Mucosa of rectum (tissue), 2 donors: Measurements from ENCODE around the gene CDC42EP2.

Experiments used
- H3K27ac ChIP-seq, 2 donors: one replicate each; pipeline ENCODE4 v1.7.0; 2013; ENCODE audit warnings: inconsistent platforms in 2 of 2, low read depth in 2 of 2, low read length in 2 of 2
- H3K27me3 ChIP-seq, 2 donors: one replicate each; pipeline ENCODE4 v1.7.0; 2013; ENCODE audit warnings: low read length in 2 of 2; ENCODE audit not compliant: control insufficient read depth in 2 of 2, insufficient read depth in 2 of 2
- H3K36me3 ChIP-seq, 2 donors: one replicate each; pipeline ENCODE4 v1.7.0; 2013; ENCODE audit warnings: low read length in 2 of 2; ENCODE audit not compliant: control insufficient read depth in 2 of 2, insufficient read depth in 2 of 2
- H3K4me1 ChIP-seq, 2 donors: one replicate each; pipeline ENCODE4 v1.7.0; 2013; ENCODE audit warnings: low read length in 2 of 2, mild to moderate bottlenecking in 1 of 2; ENCODE audit not compliant: control insufficient read depth in 2 of 2, insufficient read depth in 2 of 2
- H3K4me3 ChIP-seq, 2 donors: one replicate each; pipeline ENCODE4 v1.7.0; 2013; ENCODE audit warnings: low read length in 2 of 2
- H3K9ac ChIP-seq, 2 donors: one replicate each; pipeline ENCODE4 v1.7.0; 2013; ENCODE audit warnings: low read length in 2 of 2, low read depth in 1 of 2, mild to moderate bottlenecking in 1 of 2
- H3K9me3 ChIP-seq, 2 donors: one replicate each; pipeline ENCODE4 v1.7.0; 2013; ENCODE audit warnings: low read length in 2 of 2; ENCODE audit not compliant: control insufficient read depth in 2 of 2
- donor health status: healthy.
- donor health status: Normal muscosa, but diverticular disease.

The CDC42EP2 gene

DNA sequence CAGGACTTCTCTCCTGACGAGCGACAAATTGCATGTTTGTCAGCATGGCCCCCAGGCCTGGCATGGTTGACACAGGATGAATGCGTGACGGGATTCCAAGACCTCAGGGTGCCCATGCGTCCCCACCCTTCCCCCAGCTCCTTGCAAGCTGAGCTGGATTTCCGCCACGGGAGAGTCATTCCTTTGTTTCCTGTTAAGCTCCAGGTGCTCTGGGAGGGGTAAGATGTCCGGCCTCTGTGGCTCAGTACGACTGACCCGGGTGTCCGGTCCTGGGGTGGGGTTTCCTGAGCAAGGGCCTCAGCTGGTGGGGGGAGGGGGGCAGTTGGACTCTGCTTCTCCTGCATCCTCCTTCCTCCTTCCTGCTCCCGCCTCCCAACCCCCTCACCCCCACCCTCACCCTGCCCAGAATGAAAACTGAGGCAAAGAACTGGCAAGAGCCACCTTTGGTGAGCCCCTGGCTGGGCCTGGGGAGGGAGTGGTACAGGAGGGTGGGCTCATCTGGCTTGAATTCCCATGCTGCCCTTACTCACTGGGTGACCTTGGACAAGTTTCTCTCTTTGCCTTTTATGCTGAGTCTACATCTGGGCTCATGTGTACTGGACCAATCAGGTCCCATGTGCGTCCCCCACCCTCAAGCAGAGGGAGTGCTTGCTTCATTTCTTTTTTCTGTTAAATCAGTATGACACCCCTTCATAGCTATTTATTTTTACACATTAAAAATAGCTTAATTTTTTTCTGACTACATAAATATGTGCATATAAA lies 2.5 kb downstream of the CDC42EP2 start:
- Histone ChIP-seq H3K4me3 (peak overlapping the region; percentile 77 to 82), H3K9ac (peak overlapping the region; percentile 17 to 79), H3K9me3 (no peaks in the 10 kb centered on the region), H3K36me3 (peaks cover 15 to 16% of the 10 kb centered on the region in 2 donors), H3K4me1 (peaks cover 24 to 28% of the 10 kb centered on the region in 2 donors), H3K27me3 (no peaks in the 10 kb centered on the region), H3K27ac (peak overlapping the region; percentile 60 to 74)

DNA sequence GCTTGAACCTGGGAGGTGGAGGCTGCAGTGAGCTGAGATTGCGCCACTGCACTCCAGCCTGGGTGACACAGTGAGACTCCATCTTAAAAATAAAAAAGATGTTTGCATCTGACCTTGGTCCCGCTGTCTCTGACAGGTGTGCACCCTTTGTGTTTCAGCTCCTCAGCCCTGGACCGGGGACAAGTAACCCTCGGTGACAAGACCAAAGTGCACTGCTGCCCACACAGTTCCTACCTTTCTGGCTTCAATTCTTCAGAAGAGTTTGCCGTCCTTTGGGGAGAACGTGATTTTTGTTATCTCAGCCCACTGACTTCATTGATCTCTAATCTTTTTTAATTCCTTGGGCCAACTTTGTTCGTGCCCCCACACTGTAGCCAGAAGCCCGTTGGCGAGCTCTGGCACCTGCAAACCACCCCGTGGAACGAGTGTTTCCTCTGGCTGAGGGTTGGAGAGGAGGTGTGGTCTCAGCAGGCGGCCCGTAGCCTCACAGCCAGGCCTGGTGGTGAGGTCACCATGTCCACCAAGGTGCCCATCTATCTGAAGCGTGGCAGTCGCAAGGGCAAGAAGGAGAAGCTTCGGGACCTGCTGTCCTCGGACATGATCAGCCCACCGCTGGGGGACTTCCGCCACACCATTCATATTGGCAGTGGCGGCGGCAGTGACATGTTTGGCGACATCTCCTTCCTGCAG lies 5.9 kb downstream of the CDC42EP2 start:
- Histone ChIP-seq H3K9me3 (no peaks in the 10 kb centered on the region), H3K4me1 (peaks cover 18% of the 10 kb centered on the region in 2 donors), H3K9ac (no peak overlapping the region), H3K36me3 (peaks cover 15 to 20% of the 10 kb centered on the region in 2 donors), H3K27ac (no peak overlapping the region), H3K4me3 (no peak overlapping the region), H3K27me3 (no peaks in the 10 kb centered on the region)

DNA sequence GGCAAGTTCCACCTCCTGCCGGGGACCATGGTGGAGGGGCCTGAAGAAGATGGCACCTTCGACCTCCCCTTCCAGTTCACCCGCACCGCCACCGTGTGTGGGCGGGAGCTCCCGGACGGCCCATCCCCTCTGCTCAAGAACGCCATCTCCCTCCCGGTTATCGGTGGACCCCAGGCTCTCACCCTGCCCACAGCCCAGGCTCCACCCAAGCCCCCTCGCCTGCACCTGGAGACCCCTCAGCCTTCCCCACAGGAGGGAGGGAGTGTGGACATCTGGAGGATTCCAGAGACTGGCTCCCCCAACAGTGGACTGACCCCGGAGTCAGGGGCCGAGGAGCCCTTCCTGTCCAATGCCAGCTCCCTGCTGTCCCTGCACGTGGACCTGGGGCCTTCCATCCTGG lies 6.4 kb downstream of the CDC42EP2 start:
- Histone ChIP-seq H3K4me3 (no peak overlapping the region), H3K9me3 (no peaks in the 10 kb centered on the region), H3K4me1 (peaks cover 12 to 13% of the 10 kb centered on the region in 2 donors), H3K27me3 (no peaks in the 10 kb centered on the region), H3K9ac (no peak overlapping the region), H3K27ac (no peak overlapping the region), H3K36me3 (peaks cover 15 to 20% of the 10 kb centered on the region in 2 donors)

DNA sequence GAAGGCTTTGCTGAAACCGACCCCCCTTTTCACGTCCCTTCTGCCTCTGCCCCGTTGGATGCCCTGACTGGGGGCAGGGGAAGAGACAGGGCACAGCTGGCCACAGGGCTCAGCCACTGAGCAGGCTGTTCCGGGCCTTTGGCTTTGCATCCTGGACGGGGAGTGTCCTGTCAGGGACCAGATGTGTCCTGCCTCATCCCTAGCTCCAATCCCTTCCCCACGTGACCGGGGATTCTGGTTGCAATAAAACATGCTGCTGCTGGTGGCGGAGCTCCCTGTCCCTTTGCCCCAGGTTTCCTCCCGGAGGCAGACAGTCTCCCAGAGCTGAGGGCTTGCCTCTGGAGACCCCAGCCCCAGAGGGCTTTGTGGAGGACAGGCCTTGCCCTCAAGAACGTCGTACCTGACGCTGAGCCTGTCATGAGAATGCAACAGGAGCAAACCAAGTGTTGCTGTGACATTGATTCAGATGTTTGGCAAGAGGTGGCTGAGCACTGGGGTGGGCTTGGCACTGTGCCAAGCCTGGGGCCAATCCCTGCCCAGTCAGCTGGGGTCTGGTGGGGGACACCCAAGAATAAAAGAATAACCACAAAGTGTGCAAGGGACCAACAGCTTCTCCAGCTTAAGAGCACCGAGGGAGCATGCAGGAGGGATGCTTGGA lies 7.3 kb downstream of the CDC42EP2 start:
- Histone ChIP-seq H3K9me3 (no peaks in the 10 kb centered on the region), H3K4me3 (no peak overlapping the region), H3K4me1 (peaks cover 4% of the 10 kb centered on the region in 2 donors), H3K9ac (no peak overlapping the region), H3K27ac (no peak overlapping the region), H3K27me3 (no peaks in the 10 kb centered on the region), H3K36me3 (peaks cover 15 to 20% of the 10 kb centered on the region in 2 donors)

DNA sequence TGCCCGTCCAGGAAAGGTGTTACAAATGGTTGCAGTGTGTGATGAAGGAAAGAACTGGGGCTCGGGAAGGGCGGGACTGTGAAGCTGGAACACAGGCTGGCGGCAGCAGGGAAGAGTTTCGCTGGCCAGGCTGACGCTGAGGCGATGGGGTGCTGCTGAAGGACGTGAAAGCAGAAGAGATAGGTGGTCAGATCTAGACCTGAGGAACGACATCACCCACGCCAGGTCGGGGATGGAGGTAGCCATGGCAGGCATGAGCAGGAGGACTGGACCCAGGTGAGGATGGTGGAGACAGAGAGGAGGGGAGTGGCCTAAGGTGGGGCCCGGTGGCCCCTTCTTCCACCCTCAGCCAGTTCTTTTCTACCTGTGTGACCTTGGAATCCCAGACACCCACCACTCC lies 9.1 kb downstream of the CDC42EP2 start:
- peaks cover 15 to 20% of the 10 kb centered on the region in 2 donors for H3K36me3 ChIP-seq
- H3K27me3 ChIP-seq, result no peaks in the 10 kb centered on the region
- no peak overlapping the region for H3K9ac ChIP-seq
- H3K4me1 ChIP-seq, result peaks cover 3% of the 10 kb centered on the region in 2 donors
- H3K4me3 ChIP-seq, result no peak overlapping the region
- no peaks in the 10 kb centered on the region for H3K9me3 ChIP-seq
- H3K27ac ChIP-seq, result no peak overlapping the region

DNA sequence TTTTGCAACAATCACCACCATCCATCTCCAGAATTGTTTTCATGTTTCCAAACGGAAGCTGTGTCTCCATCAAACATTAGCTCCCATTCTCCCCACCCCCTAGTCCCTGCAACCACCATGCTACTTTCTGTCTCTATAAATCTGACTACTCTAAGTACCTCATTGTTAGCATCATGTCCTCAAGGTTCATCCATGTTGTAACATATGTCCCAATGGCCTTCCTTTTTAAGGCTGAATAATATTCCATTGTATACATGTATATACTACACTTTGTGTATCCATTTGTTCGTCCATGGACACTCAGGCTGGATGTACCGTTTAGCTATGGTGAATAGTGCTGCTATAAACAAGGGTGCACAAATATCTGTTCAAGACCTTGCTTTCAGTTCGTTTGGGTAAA lies 10.8 kb downstream of the CDC42EP2 start:
- H3K9ac ChIP-seq, result no peak overlapping the region
- H3K9me3 ChIP-seq, result no peaks in the 10 kb centered on the region
- H3K4me3 ChIP-seq, result no peak overlapping the region
- no peaks in the 10 kb centered on the region for H3K27me3 ChIP-seq
- H3K27ac ChIP-seq, result no peak overlapping the region
- peaks cover 14 to 20% of the 10 kb centered on the region in 2 donors for H3K36me3 ChIP-seq
- peaks cover 3 to 6% of the 10 kb centered on the region in 2 donors for H3K4me1 ChIP-seq

DNA sequence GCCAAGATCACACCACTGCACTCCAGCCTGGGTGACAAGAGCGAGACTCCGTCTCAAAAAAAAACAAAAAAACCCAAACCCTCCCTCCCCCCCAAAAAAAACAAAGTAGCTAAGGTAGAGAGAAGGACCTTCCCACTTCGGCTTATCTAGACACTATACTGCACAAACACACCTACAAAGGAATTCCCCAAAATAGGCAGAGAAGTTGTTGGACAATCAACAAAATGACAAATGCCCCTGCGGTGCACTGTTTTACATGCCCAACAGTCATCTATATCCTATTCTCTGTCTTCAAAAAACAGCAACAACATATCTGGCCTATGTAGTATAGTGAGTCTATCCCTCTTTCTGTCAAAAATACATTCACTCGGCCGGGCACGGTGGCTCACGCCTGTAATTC lies 12.4 kb downstream of the CDC42EP2 start:
- Histone ChIP-seq H3K9ac (no peak overlapping the region), H3K36me3 (peaks cover 0 to 6% of the 10 kb centered on the region in 2 donors), H3K27ac (no peak overlapping the region), H3K9me3 (no peaks in the 10 kb centered on the region), H3K4me1 (peaks cover 3 to 6% of the 10 kb centered on the region in 2 donors), H3K27me3 (no peaks in the 10 kb centered on the region), H3K4me3 (no peak overlapping the region)

DNA sequence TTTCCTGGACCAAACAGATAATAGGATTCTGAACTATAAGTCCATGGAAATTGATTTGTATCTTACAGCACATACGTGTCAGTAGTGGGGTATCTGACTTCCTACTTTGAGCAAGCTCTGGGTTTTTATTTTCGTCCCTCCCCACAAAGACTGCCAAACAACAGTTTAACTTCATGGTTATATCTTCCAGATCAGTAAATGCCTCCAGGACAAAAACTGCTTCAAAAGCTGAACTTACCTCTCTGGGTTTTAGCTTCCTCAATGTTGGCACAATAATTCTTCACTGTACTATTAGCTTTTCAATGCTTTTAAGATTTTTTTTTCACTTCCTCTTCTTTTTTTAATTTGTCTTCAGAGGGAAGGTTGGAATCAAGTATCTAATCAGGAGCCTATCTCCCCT lies 14.8 kb downstream of the CDC42EP2 start:
- H3K36me3 ChIP-seq, result no peaks in the 10 kb centered on the region
- H3K9ac ChIP-seq, result no peak overlapping the region
- H3K9me3 ChIP-seq, result no peaks in the 10 kb centered on the region
- H3K27ac ChIP-seq, result no peak overlapping the region
- H3K27me3 ChIP-seq, result no peaks in the 10 kb centered on the region
- peaks cover 5 to 8% of the 10 kb centered on the region in 2 donors for H3K4me1 ChIP-seq
- no peak overlapping the region for H3K4me3 ChIP-seq

DNA sequence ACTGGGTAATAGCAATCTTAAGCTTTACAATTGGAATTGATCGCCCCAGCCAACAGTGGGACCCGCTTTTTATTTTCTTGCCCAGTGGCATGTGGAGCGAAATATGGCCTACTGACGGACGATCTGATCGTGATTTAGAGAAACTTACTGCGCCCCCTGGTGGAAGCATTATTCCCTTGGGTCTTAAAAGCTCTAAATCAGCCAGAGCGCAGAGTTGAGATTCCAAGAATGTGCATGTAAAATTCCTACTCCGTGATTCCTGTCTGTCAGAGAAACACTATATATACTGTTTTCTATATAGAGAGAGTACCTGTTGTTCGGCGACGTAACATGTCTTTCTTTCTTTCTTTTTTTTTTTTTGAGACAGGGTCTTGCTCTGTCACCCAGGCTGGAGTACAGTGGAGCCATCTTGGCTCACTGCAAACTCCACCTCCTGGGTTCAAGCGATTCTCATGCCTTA lies 15.3 kb downstream of the CDC42EP2 start:
- H3K9me3 ChIP-seq, result no peaks in the 10 kb centered on the region
- H3K36me3 ChIP-seq, result no peaks in the 10 kb centered on the region
- H3K4me3 ChIP-seq, result no peak overlapping the region
- H3K27ac ChIP-seq, result no peak overlapping the region
- H3K27me3 ChIP-seq, result no peaks in the 10 kb centered on the region
- peaks cover 8 to 13% of the 10 kb centered on the region in 2 donors for H3K4me1 ChIP-seq
- H3K9ac ChIP-seq, result no peak overlapping the region

DNA sequence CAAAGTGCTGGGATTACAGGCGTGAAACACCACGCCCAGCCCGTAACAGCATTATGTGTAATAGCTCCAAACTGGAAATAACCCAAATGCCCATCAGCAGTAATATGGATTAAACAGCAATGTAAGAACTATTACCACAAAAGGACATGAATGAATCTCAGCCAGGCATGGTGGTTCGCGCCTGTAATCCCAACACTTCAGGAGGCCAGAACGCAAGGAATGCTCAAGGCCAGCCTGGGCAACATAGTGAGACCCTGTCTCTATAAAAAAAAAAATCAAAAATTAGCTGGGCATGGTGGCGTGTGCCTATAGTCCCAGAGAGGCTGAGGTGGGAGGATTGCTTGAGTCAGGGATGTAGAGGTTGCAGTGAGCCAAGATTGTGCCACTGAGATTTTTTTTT lies 15.9 kb downstream of the CDC42EP2 start:
- Histone ChIP-seq H3K27ac (no peak overlapping the region), H3K27me3 (no peaks in the 10 kb centered on the region), H3K4me3 (no peak overlapping the region), H3K9ac (no peak overlapping the region), H3K36me3 (no peaks in the 10 kb centered on the region), H3K9me3 (no peaks in the 10 kb centered on the region), H3K4me1 (peaks cover 8 to 16% of the 10 kb centered on the region in 2 donors)
